Epithelial cell of esophagus (primary cell): ENCODE measurements around the gene ZC3H10.
A peak's percentile ranks its signal among the peaks of the same experiment; 100 is the strongest.

Source experiments
- DNase-seq: peaks from one replicate; pipeline ENCODE4 v3.0.0; 2010; ENCODE audit warnings: low read depth
- H3K4me3 ChIP-seq: 2 replicates; pipeline ENCODE4 v1.5.1; 2011; ENCODE audit warnings: mild to moderate bottlenecking, low read length, control low read depth
- TF ChIP-seq, protein P1 (sequence below): IDR thresholded peaks from 2 replicates; pipeline ENCODE4 v1.5.1; 2011; ENCODE audit warnings: low read depth, mild to moderate bottlenecking, low read length, control low read depth, inconsistent platforms; ENCODE audit not compliant: insufficient read depth; ENCODE audit errors: missing control alignments

ZC3H10 gene

DNA sequence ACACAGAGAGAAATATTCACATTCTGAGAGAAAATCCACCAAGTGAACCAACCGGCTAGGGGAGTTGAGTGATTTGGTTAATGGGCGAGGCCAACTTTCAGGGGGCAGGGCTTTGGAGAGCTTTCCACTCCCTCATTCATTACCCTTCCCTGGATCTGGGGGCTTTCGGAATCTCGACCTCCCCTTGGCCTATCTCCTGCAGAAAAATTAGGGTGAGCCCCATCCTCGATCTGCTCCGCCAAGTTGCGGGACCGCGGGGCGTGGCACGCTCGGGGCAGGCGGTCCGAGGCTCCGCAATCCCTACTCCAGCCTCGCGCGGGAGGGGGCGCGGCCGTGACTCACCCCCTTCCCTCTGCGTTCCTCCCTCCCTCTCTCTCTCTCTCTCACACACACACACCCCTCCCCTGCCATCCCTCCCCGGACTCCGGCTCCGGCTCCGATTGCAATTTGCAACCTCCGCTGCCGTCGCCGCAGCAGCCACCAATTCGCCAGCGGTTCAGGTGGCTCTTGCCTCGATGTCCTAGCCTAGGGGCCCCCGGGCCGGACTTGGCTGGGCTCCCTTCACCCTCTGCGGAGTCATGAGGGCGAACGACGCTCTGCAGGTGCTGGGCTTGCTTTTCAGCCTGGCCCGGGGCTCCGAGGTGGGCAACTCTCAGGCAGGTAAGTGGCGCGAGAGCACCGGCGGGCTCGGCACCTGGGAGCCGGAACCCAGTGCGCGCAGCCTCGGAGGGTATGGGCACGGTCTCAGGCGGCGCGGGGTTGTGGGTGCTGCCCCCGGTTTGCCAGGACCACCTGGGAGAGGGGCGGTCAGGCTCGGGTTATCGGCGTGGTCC lies 38.1 kb upstream of the ZC3H10 start, which contains the start of gene ERBB3:
TSS of gene ERBB3 (plus strand) at position 443 of the 833 bp plus-strand sequence. CDS start at position 579, 136 bp downstream.
- peak; percentile 95 for DNase-seq
- TF ChIP-seq, protein P1, sequence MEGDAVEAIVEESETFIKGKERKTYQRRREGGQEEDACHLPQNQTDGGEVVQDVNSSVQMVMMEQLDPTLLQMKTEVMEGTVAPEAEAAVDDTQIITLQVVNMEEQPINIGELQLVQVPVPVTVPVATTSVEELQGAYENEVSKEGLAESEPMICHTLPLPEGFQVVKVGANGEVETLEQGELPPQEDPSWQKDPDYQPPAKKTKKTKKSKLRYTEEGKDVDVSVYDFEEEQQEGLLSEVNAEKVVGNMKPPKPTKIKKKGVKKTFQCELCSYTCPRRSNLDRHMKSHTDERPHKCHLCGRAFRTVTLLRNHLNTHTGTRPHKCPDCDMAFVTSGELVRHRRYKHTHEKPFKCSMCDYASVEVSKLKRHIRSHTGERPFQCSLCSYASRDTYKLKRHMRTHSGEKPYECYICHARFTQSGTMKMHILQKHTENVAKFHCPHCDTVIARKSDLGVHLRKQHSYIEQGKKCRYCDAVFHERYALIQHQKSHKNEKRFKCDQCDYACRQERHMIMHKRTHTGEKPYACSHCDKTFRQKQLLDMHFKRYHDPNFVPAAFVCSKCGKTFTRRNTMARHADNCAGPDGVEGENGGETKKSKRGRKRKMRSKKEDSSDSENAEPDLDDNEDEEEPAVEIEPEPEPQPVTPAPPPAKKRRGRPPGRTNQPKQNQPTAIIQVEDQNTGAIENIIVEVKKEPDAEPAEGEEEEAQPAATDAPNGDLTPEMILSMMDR = peak; percentile 27
- peak within 1 kb of the TSS; percentile 90 for H3K4me3 ChIP-seq

- TF ChIP-seq, protein P1 = no peak
- peak; percentile 72 for DNase-seq
- H3K4me3 ChIP-seq = peak overlapping the region; percentile 90
Measured at GRCh38 chr12:56080556-56081138, 37.4 kb upstream of the ZC3H10 start.

DNA sequence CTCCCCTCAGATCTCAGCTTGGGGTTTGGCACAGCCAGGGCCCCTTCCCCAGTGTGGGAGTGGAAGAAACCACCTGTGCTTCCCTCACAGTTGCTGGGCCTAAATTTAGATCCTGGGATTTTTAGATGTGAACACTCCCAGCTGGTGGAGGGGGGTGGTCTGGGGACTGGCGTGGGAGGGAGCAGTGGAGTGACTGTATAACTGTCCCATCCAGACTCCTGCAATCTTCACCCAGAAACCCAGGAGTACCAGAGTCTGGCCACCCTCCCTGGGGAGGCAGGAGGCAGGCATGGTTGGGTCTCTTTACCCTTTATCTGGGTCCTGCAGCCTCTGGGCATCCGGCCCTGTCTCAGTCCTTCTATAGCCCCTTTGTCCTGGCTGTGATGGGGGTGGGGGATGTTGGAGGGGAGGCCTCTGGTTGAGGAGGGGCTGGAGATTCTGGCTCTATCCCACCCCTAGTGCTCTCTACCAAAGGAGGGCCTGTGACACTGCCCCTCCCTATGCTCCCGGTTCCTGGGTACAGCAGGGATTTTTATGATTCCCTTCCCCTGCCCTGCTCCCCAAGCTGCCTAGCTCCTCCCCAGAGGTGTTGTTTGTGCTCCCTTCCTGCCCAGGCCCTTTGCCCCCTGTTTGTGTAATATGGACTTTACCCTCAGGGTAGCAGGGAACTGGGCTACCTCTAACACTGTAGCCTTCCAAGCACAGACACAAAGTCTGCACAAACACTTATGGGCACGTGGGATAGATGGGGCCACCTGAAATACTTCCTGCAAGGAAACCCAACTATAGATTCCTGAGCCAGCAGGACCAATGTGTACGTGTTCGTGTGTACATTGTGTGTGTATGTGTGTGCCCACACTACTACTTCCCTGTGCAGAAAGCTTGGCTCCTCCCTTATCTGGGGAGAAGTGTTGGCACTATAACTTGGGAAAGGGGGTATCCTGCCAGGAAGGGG lies 36.4 kb upstream of the ZC3H10 start:
- TF ChIP-seq, protein P1 = no peak
- no peak for DNase-seq
- H3K4me3 ChIP-seq = peak overlapping the region; percentile 90

DNA sequence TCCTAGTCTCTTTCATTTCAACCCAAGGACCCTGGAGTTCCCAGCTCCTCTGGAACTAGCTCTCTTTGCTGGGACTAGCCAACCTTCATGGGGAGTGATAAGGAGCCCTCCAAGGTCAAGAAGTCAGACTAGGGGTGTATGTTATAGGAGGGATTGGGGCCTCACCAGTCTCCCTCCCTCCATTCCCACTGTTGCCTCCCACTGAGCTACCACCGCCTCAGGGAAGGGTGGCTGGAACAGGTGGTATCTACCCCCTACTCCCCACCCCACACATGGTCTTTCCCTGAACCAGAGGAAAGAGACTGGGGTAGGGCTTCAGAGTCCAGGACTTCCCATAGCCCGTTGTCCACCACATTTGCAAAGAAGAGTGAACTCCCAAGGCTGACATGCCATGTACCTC lies 35.7 kb upstream of the ZC3H10 start:
- no peak overlapping the region for H3K4me3 ChIP-seq
- TF ChIP-seq, protein P1 = no peak
- no peak for DNase-seq

DNA sequence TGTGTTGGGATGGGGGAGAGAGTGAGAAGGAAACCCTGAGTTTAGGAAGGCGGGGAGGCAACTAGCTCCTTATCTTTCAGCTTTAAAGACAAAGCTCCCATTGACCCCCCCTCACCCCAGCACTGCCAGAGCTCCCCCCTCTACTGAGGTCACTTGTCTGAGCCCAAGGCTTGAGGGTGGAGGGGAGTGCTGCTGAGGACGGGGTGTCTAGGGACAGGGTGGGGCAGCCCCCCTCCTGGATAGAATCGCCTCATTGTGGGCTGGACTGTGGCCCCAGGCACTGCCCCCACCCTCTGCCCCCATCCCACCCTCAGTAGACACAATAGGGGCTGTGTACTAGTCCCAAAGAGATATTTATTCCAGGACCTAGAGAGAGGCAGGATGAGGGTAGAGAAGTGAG lies 35.1 kb upstream of the ZC3H10 start:
- TF ChIP-seq, protein P1 = no peak
- DNase-seq = no peak
- no peak overlapping the region for H3K4me3 ChIP-seq

- TF ChIP-seq, protein P1 = peak; percentile 35
- no peak overlapping the region for H3K4me3 ChIP-seq
- peak; percentile 45 for DNase-seq
Measured at GRCh38 chr12:56084958-56085543, 33.0 kb upstream of the ZC3H10 start.
